ENCODE data around the gene NEMP1. TPM values are rescaled to one million over a fixed set of nuclear protein-coding genes. Genes with fewer than 3 reads are reported as not detected.

NEMP1 gene
- total RNA-seq, 4 donors from 2014 or later: 7.0 to 9.2 (median 7.9) TPM

GRCh38 chr12:57092876-57093414 is 14.4 kb upstream of the NEMP1 start:
- intact Hi-C loops (cut with DNase I; ENCODE audit: low total_unique reads): no loop called here
- no peak for DNase-seq (ENCODE audit: low spot score in 2 of 2)
- no peak overlapping the region for H3K4me3 ChIP-seq (ENCODE audit: low read depth, poor library complexity, severe bottlenecking)
- no peak for TF ChIP-seq CTCF (IDR thresholded peaks at IDR 0.05)
- TF ChIP-seq POLR2A (IDR thresholded peaks at IDR 0.05): no peak
- 67 to 73% methylated on average over 4 of the region's 4 CpGs for WGBS, 2 donors

- TF ChIP-seq POLR2A (IDR thresholded peaks at IDR 0.05) (no peak), CTCF (IDR thresholded peaks at IDR 0.05) (no peak)
- intact Hi-C loops (cut with DNase I; ENCODE audit: low total_unique reads): no loop called here
- WGBS, 2 donors: 68 to 70% methylated on average over 5 of the region's 5 CpGs
- DNase-seq (ENCODE audit: low spot score in 2 of 2): no peak
- H3K4me3 ChIP-seq (ENCODE audit: low read depth, poor library complexity, severe bottlenecking): no peak overlapping the region
Measured at GRCh38 chr12:57092529-57092862, 13.9 kb upstream of the NEMP1 start.

GRCh38 chr12:57091638-57092528 is 13.3 kb upstream of the NEMP1 start:
- H3K4me3 ChIP-seq (ENCODE audit: low read depth, poor library complexity, severe bottlenecking): no peak overlapping the region
- DNase-seq (ENCODE audit: low spot score in 2 of 2): no peak
- intact Hi-C loops (cut with DNase I; ENCODE audit: low total_unique reads): no loop called here
- no peak for TF ChIP-seq CTCF (IDR thresholded peaks at IDR 0.05)
- TF ChIP-seq POLR2A (IDR thresholded peaks at IDR 0.05): no peak
- WGBS, 2 donors: 77% methylated on average over 25 of the region's 25 CpGs

- intact Hi-C loops (cut with DNase I; ENCODE audit: low total_unique reads): no loop called here
- 44 to 45% methylated on average over 14 to 22 of the region's 22 CpGs for WGBS, 2 donors
- no peak for DNase-seq (ENCODE audit: low spot score in 2 of 2)
- no peak for TF ChIP-seq POLR2A (IDR thresholded peaks at IDR 0.05)
- no peak for TF ChIP-seq CTCF (IDR thresholded peaks at IDR 0.05)
- H3K4me3 ChIP-seq (ENCODE audit: low read depth, poor library complexity, severe bottlenecking): no peak overlapping the region
Measured at GRCh38 chr12:57090924-57091637, 12.5 kb upstream of the NEMP1 start.

- peak overlapping the region; percentile 77 for H3K4me3 ChIP-seq (ENCODE audit: low read depth, poor library complexity, severe bottlenecking)
- no peak for DNase-seq (ENCODE audit: low spot score in 2 of 2)
- 30 to 32% methylated on average over 6 of the region's 6 CpGs for WGBS, 2 donors
- intact Hi-C loops (cut with DNase I; ENCODE audit: low total_unique reads): no loop called here
- TF ChIP-seq POLR2A (IDR thresholded peaks at IDR 0.05): no peak
- TF ChIP-seq CTCF (IDR thresholded peaks at IDR 0.05): no peak
Measured at GRCh38 chr12:57090490-57090889, 11.9 kb upstream of the NEMP1 start.
